HG03139 (cell line): ENCODE measurements around the gene ATP2A3.

Experiments used
- ATAC-seq: cut with Tn5 transposase; IDR thresholded peaks from one replicate; pipeline ENCODE4 v1.9.1; 2021; ENCODE audit not compliant: unreplicated experiment

Gene ATP2A3

GRCh38 chr17:3929764-3930163, 34.5 kb downstream of the ATP2A3 start:
- ATAC-seq, result no peak

GRCh38 chr17:3929181-3929580, 35.1 kb downstream of the ATP2A3 start:
- ATAC-seq, result no peak

GRCh38 chr17:3928406-3928805, 35.8 kb downstream of the ATP2A3 start:
- no peak for ATAC-seq

DNA sequence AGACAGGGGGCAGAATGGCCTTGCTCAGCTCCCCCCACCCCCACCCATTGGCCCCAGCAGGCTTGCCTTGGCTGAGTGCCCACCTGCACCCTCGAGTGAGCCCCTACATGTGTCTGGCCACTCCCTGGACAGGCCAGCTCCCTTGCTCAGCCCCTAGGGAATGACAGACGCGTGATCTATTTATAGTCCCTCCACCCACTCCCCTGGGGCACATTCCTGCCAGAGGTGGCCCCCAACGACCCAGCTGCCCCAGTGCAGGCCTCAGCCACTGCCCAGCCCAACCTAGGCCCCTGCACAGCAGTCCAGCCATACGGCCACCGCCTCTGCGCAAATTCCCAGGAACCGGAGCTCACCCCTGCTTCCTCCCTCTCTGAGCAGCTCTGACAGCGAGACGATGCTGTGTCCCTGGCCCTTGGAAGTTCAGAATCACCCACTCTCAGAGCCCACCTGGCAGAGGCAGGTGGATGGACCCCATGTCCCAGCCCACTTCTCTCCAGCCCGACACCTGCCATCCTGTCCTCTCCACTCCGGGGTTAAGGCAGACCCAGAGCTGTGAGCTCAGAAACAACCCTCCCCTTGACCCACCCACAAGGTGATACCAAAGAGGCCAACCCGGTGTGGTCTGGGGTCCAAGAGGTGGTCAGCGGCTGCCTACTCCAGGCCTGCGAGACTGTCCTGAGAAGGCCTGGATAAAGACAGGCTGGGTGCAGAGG, 36.5 kb downstream of the ATP2A3 start:
- ATAC-seq, result no peak

DNA sequence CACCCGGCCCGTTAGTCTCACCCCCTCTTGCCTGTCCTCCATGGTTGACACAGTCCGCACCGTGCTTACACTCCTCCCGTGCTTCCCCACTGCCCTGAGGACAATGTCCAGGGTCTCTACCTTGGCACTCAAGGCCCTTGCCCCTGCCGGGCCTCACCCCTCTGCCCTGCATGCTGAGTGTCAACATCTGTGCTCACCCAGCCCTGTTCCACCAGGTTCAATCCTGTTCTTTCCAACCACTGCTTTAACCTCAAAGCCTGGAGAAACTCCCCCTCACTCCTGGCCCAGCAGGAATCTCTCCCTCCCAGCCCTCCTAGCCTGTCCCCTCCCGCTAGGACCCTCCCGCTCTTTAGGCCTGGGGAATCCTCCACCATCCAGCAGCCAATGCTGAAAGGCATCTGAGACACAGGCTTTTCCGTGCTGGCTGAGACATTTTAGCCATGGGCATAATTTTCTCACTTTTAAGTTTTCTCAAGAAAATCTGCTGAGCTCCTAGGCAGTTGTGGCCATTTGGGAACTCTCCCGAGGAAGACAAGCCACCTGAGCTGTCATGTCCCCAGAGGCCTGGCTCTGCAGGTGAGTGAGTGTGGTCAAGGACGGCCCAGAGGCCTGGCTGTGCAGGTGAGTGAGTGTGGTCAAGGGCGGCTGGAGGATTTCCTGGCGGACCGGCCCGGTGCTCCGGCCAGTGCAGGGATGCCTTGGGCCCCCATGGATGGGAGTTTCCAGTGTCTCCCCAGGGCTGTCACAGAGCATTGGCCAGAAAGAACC, 37.2 kb downstream of the ATP2A3 start:
- ATAC-seq, result no peak

GRCh38 chr17:3925684-3926485, 38.4 kb downstream of the ATP2A3 start:
- no peak for ATAC-seq

GRCh38 chr17:3924512-3925350, 39.5 kb downstream of the ATP2A3 start:
- ATAC-seq, result no peak

GRCh38 chr17:3923466-3924190, 40.6 kb downstream of the ATP2A3 start:
- no peak for ATAC-seq

GRCh38 chr17:3922765-3923164, 41.5 kb downstream of the ATP2A3 start:
- no peak for ATAC-seq

DNA sequence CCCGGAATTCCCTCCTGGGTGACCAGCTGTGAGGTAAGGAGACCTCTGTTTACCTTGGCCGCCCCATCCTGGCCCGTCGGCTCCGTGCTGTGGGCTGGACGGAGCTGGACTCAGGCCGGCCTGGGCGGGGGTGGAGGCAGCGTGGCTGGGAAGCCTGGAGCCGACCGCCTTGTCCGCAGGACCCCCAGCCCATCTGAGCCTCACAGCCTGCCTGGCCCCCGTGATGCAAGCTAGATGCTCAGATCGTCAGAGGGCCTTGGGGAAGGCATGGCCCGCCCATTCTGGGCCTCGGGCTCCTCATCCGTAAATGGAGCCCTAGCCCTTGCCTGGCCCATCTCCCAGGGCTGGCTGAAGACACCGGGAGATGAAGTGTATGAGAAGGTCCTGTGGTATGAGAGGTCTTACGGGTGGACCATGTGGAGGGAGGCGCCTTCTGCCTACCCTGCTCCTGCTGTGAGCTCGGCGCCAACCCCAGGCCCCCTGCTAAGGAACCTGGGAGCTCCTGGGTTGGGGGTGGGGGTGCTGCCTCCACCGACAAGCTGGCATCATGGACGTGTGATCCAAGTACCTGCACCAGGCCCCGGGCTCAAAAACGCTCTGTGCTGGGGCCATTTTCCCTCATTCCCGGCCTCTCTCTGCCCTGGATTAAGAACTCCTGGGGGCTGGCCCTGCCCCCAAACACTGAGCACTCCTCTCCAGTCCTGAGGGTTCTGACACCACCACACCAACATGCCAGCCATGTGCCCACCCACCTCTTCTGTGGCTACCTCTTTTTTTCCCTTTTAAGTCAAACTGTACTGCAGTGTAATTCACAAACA, 42.5 kb downstream of the ATP2A3 start:
- no peak for ATAC-seq

DNA sequence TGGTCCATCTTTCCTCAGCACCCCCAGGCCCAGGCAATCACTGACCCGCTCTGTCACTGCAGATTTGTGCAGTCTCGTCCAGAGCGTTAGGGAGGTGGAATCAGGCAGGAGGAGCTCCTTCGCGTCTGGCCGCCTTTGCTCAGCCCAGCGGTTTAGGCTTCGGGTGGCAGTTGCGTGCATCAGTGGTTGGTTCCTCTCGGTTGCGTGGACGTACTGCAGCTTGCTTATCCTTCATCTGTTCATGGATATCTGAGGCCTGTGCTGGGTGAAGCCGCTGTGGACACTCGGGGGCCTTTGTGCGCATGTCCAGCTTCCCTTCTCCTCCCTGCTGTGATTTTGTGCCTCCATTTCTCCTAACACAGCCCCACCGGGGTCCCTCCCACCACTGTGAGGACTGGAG, 43.2 kb downstream of the ATP2A3 start:
- no peak for ATAC-seq

GRCh38 chr17:3919123-3919624, 45.1 kb downstream of the ATP2A3 start:
- no peak for ATAC-seq

GRCh38 chr17:3918372-3919122, 45.7 kb downstream of the ATP2A3 start:
- no peak for ATAC-seq

- ATAC-seq, result no peak
Measured at GRCh38 chr17:3917391-3917931, 46.8 kb downstream of the ATP2A3 start.

DNA sequence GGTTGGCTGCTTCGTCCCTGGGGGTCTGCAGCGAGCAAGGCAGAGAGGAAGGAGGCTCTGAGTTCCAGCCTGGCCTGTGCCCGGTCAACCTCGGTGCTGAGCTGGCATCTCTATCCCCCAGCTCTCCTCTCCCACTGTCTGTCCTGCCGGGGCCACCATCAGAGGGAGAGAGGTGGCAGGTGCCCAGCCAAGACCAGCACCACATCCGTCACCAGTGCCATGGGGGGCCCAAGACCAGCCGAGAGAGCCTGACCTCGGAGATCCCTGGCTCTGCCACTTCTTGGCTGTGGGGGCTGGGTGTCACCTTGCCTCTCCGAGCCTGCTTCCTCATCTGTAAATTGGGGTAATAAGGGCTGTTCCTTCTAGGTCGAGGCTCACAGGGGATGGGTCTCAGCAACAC, 47.4 kb downstream of the ATP2A3 start:
- ATAC-seq, result no peak

- no peak for ATAC-seq
Measured at GRCh38 chr17:3915995-3916696, 48.1 kb downstream of the ATP2A3 start, which contains the start of gene P2RX1. TSS of gene P2RX1 (minus strand) at chr17:3916465. CDS start at chr17:3916225, 240 bp downstream.

DNA sequence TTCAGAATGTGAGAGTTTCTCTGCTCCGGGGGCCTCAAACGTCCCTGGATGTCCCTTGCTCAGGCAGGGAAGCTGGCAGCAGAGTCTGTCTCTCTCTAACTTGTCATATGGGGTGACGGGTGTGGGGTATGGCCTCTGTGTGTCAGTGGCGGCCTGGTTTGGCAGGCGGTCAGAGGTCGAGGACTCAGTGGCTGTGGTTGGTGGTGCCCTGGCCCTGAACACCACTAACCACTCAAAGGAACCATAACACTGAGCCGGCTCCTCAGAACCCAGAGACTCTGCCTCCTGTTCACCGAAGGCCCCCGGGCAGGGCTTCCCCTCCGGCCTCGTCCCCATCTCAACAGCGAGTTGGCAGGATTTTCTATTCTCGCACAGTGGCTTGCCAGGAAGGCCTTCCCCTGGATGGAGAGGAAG, 48.6 kb downstream of the ATP2A3 start:
- ATAC-seq, result no peak
